ENCODE measurements around the gene FBXO17. TPM values are rescaled to one million over a fixed set of nuclear protein-coding genes. Genes with fewer than 3 reads are reported as not detected.

FBXO17 gene
- total and polyA plus RNA-seq, 2 of the 13 experiments (the other 11 are each of a cell fraction or from before 2014, with no cell fraction given), result 22.1 to 58.7 TPM

DNA sequence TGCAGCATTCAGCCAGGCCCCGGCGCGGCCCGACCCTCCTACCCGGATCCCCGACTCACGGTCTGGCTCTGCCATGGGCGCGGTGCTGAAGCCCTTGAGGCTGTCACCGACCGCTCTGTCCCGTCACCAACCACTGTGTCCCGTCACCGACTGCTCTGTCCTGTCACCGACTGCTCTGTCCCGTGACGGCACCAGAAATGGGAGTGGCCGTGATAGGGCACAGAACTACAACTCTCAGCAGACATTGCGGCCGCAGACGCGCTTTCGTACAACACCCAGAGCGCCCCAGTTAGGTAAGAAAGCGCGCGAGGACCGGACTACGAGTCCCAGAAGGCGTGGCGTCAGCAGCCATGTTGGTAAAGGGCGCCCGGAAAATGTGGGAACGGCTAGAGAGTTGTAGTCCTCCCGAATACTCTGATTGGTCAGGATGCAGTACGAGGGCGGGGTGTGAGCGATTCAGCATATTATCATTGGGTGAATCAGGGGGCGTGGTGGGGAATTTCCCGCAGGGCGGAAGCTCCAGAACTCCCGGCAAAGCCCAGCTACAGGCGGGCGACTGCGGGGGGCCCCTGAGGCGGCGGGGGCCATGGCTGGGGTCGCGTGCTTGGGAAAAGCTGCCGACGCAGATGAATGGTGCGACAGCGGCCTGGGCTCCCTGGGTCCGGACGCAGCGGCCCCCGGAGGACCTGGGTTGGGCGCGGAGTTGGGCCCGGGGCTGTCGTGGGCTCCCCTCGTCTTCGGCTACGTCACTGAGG is 75.9 kb downstream of the FBXO17 start, which contains the start of the genes NFKBIB and SIRT2 (continued):
- TF ChIP-seq RXRB (CRISPR knock-in tag; IDR thresholded peaks at IDR 0.05; ENCODE audit: borderline replicate concordance) (peak; percentile 69; the same call in 1 of the 2 replicates), RFXANK (CRISPR knock-in tag; IDR thresholded peaks at IDR 0.05) (0 out of 2 replicates have a peak, but pooled peaks have one; percentile 51), CBFB (CRISPR knock-in tag; IDR thresholded peaks at IDR 0.05) (peak; percentile 73; the same call in 1 of the 2 replicates), MATR3 (CRISPR knock-in tag; IDR thresholded peaks at IDR 0.05) (no peak), ZNF225 (CRISPR knock-in tag; IDR thresholded peaks at IDR 0.05) (peak; percentile 87), SOX5 (CRISPR knock-in tag; IDR thresholded peaks at IDR 0.05; ENCODE audit: borderline replicate concordance) (no peak), ZNF33B (CRISPR knock-in tag; IDR thresholded peaks at IDR 0.05) (no peak), PHF21A (CRISPR knock-in tag; IDR thresholded peaks at IDR 0.05) (peak; percentile 62; the same call in 1 of the 2 replicates), NCOA2 (CRISPR knock-in tag; IDR thresholded peaks at IDR 0.05) (no peak; the same call in 1 of the 2 replicates), ASH2L (IDR thresholded peaks at IDR 0.05; ENCODE audit: insufficient read length, low read depth, low read length) (peak; percentile 48), ZNF782 (CRISPR knock-in tag; IDR thresholded peaks at IDR 0.05; ENCODE audit: borderline replicate concordance) (no peak), SOX13 (IDR thresholded peaks at IDR 0.05) (no peak), SOX13 (CRISPR knock-in tag; conservative IDR thresholded peaks at IDR 0.05 in 1 of 2, IDR thresholded peaks at IDR 0.05 in 1 of 2) (peak in 1 of 2 experiments; percentile 27; a peak in 1 of 4 replicates), SP2 (CRISPR knock-in tag; IDR thresholded peaks at IDR 0.05) (peak; percentile 98), ZFY (CRISPR knock-in tag; IDR thresholded peaks at IDR 0.05) (peak; percentile 86), ZNF496 (CRISPR knock-in tag; IDR thresholded peaks at IDR 0.05; ENCODE audit: insufficient replicate concordance) (no peak), FOXJ3 (CRISPR knock-in tag; IDR thresholded peaks at IDR 0.05; ENCODE audit: borderline replicate concordance) (peak; percentile 24; the same call in 1 of the 2 replicates), NAIF1 (CRISPR knock-in tag; IDR thresholded peaks at IDR 0.05; ENCODE audit: borderline replicate concordance) (no peak), MAF1 (CRISPR knock-in tag; IDR thresholded peaks at IDR 0.05; ENCODE audit: borderline replicate concordance) (no peak), TEAD3 (CRISPR knock-in tag; optimal IDR thresholded peaks at IDR 0.05; ENCODE audit: borderline replicate concordance) (peak; percentile 66), SKI (IDR thresholded peaks at IDR 0.05; ENCODE audit: partially characterized antibody) (peak; percentile 6)
- TF ChIP-seq, protein P1, sequence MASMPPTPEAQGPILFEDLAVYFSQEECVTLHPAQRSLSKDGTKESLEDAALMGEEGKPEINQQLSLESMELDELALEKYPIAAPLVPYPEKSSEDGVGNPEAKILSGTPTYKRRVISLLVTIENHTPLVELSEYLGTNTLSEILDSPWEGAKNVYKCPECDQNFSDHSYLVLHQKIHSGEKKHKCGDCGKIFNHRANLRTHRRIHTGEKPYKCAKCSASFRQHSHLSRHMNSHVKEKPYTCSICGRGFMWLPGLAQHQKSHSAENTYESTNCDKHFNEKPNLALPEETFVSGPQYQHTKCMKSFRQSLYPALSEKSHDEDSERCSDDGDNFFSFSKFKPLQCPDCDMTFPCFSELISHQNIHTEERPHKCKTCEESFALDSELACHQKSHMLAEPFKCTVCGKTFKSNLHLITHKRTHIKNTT (CRISPR knock-in tag; IDR thresholded peaks at IDR 0.05), result no peak
- TF ChIP-seq, protein P2, sequence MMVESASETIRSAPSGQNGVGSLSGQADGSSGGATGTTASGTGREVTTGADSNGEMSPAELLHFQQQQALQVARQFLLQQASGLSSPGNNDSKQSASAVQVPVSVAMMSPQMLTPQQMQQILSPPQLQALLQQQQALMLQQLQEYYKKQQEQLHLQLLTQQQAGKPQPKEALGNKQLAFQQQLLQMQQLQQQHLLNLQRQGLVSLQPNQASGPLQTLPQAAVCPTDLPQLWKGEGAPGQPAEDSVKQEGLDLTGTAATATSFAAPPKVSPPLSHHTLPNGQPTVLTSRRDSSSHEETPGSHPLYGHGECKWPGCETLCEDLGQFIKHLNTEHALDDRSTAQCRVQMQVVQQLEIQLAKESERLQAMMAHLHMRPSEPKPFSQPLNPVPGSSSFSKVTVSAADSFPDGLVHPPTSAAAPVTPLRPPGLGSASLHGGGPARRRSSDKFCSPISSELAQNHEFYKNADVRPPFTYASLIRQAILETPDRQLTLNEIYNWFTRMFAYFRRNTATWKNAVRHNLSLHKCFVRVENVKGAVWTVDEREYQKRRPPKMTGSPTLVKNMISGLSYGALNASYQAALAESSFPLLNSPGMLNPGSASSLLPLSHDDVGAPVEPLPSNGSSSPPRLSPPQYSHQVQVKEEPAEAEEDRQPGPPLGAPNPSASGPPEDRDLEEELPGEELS (CRISPR knock-in tag; IDR thresholded peaks at IDR 0.05), result no peak; the same call in 1 of the 2 replicates
- TF ChIP-seq, protein P3, sequence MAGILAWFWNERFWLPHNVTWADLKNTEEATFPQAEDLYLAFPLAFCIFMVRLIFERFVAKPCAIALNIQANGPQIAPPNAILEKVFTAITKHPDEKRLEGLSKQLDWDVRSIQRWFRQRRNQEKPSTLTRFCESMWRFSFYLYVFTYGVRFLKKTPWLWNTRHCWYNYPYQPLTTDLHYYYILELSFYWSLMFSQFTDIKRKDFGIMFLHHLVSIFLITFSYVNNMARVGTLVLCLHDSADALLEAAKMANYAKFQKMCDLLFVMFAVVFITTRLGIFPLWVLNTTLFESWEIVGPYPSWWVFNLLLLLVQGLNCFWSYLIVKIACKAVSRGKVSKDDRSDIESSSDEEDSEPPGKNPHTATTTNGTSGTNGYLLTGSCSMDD (CRISPR knock-in tag; IDR thresholded peaks at IDR 0.05), result no peak
- TF ChIP-seq, protein P4, sequence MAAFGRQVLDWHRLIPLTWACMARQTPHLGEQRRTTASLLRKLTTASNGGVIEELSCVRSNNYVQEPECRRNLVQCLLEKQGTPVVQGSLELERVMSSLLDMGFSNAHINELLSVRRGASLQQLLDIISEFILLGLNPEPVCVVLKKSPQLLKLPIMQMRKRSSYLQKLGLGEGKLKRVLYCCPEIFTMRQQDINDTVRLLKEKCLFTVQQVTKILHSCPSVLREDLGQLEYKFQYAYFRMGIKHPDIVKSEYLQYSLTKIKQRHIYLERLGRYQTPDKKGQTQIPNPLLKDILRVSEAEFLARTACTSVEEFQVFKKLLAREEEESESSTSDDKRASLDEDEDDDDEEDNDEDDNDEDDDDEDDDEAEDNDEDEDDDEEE (CRISPR knock-in tag; IDR thresholded peaks at IDR 0.05), result no peak
